ENCODE results near the gene C8A.

DNA sequence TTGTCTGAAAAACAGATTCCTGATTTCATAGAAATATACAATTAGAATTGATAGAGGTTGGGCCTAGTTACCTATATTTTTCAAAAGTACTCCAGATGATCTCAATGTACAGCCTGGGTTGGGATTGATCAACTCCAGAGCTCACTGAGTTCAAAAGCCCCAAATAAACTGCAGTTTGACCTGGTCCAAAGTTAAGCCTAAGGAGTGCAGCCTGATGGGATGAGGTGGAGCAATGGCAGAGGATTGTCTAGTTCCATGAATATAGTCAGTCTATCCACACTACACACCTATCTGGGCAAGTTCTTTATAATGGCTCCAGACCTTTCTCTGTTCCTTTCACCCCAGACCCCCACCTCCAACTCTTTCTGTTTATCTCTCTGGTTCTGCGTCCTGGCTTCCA is 49.2 kb downstream of the C8A start:
- TF ChIP-seq EZH2 (IDR thresholded peaks at IDR 0.05; ENCODE audit: insufficient read depth, poor library complexity, severe bottlenecking): no peak
- TF ChIP-seq EZH2phosphoT487 (IDR thresholded peaks at IDR 0.05; ENCODE audit: insufficient read depth, low read depth): no peak
